Stimulated activated CD8-positive, alpha-beta memory T cell treated with anti-CD3 and anti-CD28 coated beads, Interleukin-4, amount 100 ng/mL, for 4 hours (primary cell): Measurements from ENCODE around the gene ANGEL2.
"Not testable (repeated sequence)": the region's sequence is repeated elsewhere in the genome, so short reads cannot be mapped to it uniquely, and the experiment has no call there.

Source experiments
- DNase-seq, 2 donors: peaks; one replicate each; pipeline ENCODE4 v3.0.0-alpha.2; 2020; ENCODE audit warnings: low read depth in 2 of 2, low spot score in 1 of 2

The ANGEL2 gene

GRCh38 chr1:212976586-212976985 lies 39.1 kb downstream of the ANGEL2 start:
- no peak for DNase-seq

- no peak for DNase-seq
Measured at GRCh38 chr1:212975111-212975918, 40.4 kb downstream of the ANGEL2 start.

DNA sequence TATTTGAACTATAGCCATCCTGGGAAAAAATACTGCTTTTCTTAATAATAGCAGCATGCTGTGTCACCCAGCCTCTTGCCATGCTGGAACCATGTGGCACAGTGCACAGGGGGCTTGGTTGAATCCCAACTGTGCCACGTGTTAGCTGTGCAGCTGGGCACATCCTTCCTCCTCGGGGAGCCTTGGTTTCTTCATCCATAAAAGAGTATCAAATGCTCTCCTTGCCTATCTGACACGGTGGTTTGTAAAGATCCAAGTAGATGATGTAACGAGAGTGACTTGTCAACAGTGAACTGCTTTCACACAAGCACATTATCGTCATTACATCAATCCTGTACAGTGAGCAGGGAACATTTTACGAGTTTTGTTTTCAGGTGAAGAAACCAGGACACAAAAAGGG lies 41.0 kb downstream of the ANGEL2 start:
- no peak for DNase-seq

DNA sequence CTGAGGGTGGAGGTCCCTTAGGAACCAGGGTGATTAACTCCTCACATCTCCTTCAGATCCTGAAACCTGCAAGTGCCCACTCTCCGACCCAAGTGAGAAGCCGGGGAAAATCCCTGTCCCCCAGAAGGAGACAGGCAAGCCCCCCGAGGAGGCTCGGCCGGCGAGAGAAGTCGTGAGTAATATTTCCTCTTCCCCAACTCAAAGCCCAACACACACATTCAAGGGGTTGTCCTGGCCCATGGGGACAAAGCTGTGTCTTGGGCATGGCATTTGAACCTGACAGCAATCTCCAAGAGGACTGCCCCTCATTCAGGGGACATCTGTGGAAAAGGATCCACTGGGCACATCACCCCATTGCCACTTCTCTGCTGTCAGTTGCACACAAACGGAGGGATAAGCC lies 41.8 kb downstream of the ANGEL2 start:
- no peak for DNase-seq

- DNase-seq, result no peak
Measured at GRCh38 chr1:212973426-212973825, 42.2 kb downstream of the ANGEL2 start.

GRCh38 chr1:212971312-212971711 lies 44.4 kb downstream of the ANGEL2 start:
- DNase-seq, result no peak

DNA sequence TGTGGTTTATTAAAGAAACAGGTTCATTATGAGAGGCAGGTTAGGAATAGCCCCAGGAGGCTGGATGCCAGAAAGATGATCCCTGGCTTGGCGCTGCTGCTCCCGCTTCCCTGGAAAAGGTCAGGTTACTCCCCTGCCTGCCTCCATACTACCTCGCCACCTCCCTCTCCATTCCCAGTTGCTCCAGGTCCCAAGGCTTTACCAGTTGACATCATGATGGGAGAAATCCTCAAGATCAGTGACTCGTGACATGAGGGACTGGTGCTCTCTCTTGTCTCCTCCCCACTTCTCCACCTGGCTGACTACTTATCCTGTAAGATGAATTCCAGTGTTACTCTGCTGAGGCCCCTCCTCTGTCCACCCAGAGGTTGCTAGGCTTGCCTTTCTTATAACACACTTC lies 45.6 kb downstream of the ANGEL2 start:
- DNase-seq, result no peak

GRCh38 chr1:212968368-212968863 lies 47.3 kb downstream of the ANGEL2 start:
- no peak for DNase-seq

DNA sequence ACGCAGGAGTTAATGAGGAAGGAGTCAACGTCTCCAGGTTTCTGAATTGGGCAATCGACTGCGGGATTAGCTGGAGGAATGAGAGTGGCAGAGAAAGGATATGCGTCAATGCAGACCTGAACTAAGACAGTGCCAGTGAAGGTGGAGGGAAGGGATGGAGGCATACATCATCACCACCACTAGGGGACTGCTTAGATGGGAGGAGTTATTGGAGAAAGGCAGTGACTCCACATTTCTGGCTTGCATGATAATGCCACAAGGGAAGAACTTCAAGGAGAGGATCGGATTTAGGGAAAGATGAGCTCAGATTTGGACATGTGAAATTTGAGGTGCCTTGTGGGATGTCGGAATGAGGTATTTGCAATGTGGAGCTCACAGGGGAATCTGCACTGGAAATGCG lies 47.9 kb downstream of the ANGEL2 start:
- DNase-seq, result no peak

- no peak for DNase-seq
Measured at GRCh38 chr1:212966616-212967015, 49.1 kb downstream of the ANGEL2 start.

DNA sequence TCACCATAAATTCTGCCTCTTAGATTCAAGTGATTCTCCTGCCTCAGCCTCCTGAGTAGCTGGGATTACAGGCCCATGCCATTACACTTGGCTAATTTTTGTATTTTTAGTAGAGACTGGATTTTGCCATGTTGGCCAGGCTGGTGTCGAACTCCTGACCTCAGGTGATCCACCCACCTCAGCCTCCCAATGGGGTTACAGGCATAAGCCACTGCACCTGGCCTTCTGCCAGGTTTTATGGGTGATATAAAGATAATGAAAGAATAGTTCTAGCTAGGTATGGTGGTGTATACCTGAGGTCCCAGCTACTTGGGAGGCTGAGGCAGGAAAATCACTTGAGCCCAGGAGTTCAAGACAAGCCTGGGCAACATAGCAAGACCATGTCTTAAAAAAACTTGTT lies 50.7 kb downstream of the ANGEL2 start:
- not testable (repeated sequence) for DNase-seq

GRCh38 chr1:212964102-212964501 lies 51.6 kb downstream of the ANGEL2 start:
- no peak for DNase-seq

DNA sequence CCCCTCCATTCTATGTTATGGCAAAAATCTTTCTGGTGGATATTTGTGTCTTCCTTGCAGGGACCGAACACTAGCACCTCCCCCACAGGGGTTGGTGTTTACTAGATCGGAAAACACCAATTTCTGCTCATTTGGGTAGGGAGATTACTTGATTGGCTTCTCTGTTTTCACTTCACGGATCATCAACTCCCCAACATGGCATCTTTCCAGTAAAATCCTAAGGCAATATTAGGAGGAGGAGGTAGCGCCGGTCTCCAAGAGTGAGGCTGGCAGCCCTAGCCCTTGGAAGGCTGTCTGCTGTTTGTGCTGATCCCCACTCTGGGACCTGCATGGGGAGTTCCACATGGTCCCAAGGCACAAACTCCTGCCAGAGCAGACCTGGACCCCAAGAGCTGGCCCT lies 53.2 kb downstream of the ANGEL2 start:
- no peak for DNase-seq

DNA sequence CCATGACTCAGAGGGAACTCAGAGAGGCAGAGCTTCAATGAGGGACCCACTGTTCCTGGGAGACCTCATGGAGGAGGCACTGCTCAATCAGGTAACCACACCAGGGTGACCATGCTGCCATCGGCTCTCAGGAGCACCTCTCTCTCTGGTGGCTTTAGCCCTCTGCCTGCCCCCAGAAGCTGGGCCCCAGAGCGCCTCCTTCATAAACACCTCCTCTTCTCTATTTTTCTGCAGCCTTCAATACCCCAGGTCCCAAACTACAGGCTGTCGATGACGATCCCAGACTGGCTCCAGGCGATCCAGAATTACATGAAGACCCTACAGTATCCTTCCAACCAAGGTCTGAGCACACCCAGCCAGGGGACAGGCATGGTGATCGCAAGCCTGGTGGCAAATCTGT lies 54.7 kb downstream of the ANGEL2 start:
- DNase-seq, result no peak

- no peak for DNase-seq
Measured at GRCh38 chr1:212959266-212960220, 56.1 kb downstream of the ANGEL2 start.

DNA sequence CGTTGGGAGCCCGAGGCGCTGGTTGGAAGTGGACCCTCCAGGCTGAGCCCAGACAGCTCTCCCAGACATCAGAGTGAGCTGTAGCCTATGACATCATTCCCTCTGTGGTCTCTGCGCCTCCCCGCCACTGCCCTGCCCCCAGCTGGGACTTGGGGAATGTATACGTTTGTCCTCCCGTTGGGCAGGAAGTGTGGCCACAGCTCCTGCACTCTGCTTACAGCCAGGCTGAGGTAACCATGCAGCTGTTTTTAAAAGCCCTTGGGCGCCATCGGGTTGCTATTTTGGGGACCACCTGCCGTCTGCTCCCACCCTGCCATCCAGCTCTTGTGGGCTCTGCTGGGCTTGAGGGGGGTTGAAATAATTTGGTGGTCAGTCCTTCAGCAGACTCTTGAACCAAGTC lies 57.5 kb downstream of the ANGEL2 start:
- no peak for DNase-seq

DNA sequence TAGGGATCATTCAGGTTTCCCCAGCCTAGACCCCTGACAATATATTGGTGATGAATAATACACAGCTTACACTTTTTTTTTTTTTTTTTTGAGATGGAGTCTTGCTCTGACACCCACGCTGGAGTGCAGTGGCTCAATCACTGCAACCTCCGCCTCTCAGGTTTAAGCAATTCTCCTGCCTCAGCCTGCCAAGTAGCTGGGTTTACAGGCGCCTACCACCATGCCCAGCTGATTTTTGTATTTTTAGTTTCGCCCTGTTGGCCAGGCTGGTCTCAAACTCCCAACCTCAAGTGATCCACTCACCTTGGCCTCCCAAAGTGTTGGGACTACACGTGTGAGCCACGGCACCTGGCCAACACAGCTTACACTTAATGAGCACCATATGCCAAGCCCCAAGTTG lies 58.1 kb downstream of the ANGEL2 start:
- DNase-seq, result no peak

- DNase-seq, result no peak
Measured at GRCh38 chr1:212955961-212956620, 59.6 kb downstream of the ANGEL2 start.

- no peak for DNase-seq
Measured at GRCh38 chr1:212955098-212955497, 60.6 kb downstream of the ANGEL2 start.

DNA sequence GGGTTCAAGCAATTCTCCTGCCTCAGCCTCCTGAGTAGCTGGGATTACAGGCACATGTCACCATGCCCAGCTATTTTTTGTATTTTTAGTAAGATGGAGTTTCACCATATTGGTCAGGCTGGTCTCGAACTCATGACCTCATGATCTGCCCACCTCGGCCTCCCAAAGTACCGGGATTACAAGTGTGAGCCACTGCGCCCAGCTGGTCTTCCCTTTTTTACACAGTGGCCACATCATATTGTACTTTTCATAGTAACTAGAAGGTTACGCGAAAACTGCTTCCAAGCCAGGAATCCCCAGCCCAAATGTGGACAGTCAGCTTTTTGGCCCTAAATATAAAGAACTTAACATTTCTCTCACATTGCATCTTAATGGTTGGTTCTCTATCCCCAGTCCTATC lies 61.2 kb downstream of the ANGEL2 start:
- no peak for DNase-seq

DNA sequence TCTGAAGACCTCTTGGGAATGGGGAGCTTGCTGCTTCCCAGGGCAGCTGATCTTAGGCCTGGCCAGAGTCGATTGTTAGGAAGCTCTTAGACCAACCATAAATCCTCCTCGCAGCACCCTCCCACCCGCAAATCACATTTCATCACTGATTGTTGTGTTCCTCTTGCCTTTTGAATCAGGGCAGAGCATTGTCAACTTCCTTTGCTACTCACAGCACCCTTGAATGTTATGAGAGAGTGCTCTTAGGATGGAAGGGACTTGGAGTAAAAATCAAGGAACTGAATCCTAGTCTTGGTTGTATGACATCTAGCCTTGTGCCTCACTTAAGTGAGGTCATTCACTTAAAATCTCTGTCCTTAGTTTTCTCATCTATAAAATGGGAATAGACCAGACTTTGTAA lies 62.3 kb downstream of the ANGEL2 start:
- no peak for DNase-seq

- DNase-seq, result no peak
Measured at GRCh38 chr1:212952641-212952976, 63.1 kb downstream of the ANGEL2 start.
